OCI-LY3 (cell line): ENCODE measurements around the gene CENPH.
"Not testable (repeated sequence)": the region's sequence is repeated elsewhere in the genome, so short reads cannot be mapped to it uniquely, and the experiment has no call there.

Experiments
- H2AFZ ChIP-seq: fragments of 200-600, 300-600 bp; shearing (Covaris generic); 2 replicates; pipeline ENCODE4 v1.6.0; 2014; ENCODE audit warnings: antibody characterized with exemption, low read depth, low read length
- H3K27ac ChIP-seq: fragments of 200-600, 300-600 bp; sonication (generic); 2 replicates; pipeline ENCODE4 v1.5.1; 2014; ENCODE audit warnings: mild to moderate bottlenecking, low read length, moderate library complexity, mixed read lengths
- H3K27me3 ChIP-seq: fragments of 200-600, 300-600 bp; sonication (generic); 2 replicates; pipeline ENCODE4 v1.6.1; 2014; ENCODE audit warnings: low read depth, low read length, mixed read lengths
- H3K36me3 ChIP-seq: fragments of 200-600, 300-600 bp; sonication (generic); replicated peaks from 2 replicates; pipeline ENCODE3; 2014; ENCODE audit warnings: low read depth, low read length, mixed read lengths
- H3K4me1 ChIP-seq: fragments of 300-600, 200-600 bp; sonication (generic); 2 replicates; pipeline ENCODE4 v1.6.1; 2014; ENCODE audit warnings: low read length, mixed read lengths
- H3K4me2 ChIP-seq: fragments of 200-600, 300-600 bp; sonication (generic); 2 replicates; pipeline ENCODE4 v1.6.1; 2014; ENCODE audit warnings: low read length, mixed read lengths
- H3K4me3 ChIP-seq: fragments of 300-600, 200-600 bp; sonication (generic); 2 replicates; pipeline ENCODE4 v1.5.1; 2014; ENCODE audit warnings: antibody characterized with exemption, mild to moderate bottlenecking, low read length, moderate library complexity
- H3K79me2 ChIP-seq: fragments of 300-600, 200-600 bp; shearing (Covaris generic); 2 replicates; pipeline ENCODE4 v1.6.1; 2014; ENCODE audit warnings: mild to moderate bottlenecking, low read length, mixed read lengths
- H3K9ac ChIP-seq: fragments of 300-600, 200-600 bp; shearing (Covaris generic); 2 replicates; pipeline ENCODE4 v1.6.0; 2014; ENCODE audit warnings: mild to moderate bottlenecking, low read length, moderate library complexity
- H3K9me3 ChIP-seq: fragments of 200-600, 300-600 bp; shearing (Covaris generic); 2 replicates; pipeline ENCODE4 v1.6.1; 2014; ENCODE audit warnings: low read length, mixed read lengths; ENCODE audit not compliant: insufficient read depth
- H4K20me1 ChIP-seq: fragments of 200-600, 300-600 bp; sonication (generic); 2 replicates; pipeline ENCODE4 v1.6.1; 2016; ENCODE audit warnings: low read length, mixed read lengths; ENCODE audit not compliant: insufficient read depth
- EZH2phosphoT487 ChIP-seq: fragments of 200-600 bp; shearing (Covaris generic); IDR thresholded peaks from 2 replicates; pipeline ENCODE4 v1.6.1; 2018; ENCODE audit warnings: antibody characterized with exemption, mixed run types, low read depth
- TF ChIP-seq, protein P1 (sequence below): fragments of 200-600, 300-600 bp; sonication (generic); IDR thresholded peaks from 2 replicates; pipeline ENCODE4 v1.5.1; 2014; ENCODE audit warnings: antibody characterized with exemption, low read length, low read depth

Gene CENPH

GRCh38 chr5:69217548-69218526, 28.5 kb downstream of the CENPH start:
- Histone ChIP-seq H4K20me1 (no peaks in the 10 kb centered on the region), H3K27me3 (no peaks in the 10 kb centered on the region), H2AFZ (peak overlapping the region; percentile 82), H3K4me3 (peak overlapping the region; percentile 82), H3K4me2 (peak overlapping the region; percentile 75), H3K4me1 (peaks cover 6% of the 10 kb centered on the region; the same call in 1 of the 2 replicates), H3K27ac (peak overlapping the region; percentile 71), H3K79me2 (peaks cover 15% of the 10 kb centered on the region), H3K9ac (peak overlapping the region; percentile 78), H3K36me3 (no peaks in the 10 kb centered on the region), H3K9me3 (no peaks in the 10 kb centered on the region)
- TF ChIP-seq EZH2phosphoT487 = no peak
- TF ChIP-seq, protein P1, sequence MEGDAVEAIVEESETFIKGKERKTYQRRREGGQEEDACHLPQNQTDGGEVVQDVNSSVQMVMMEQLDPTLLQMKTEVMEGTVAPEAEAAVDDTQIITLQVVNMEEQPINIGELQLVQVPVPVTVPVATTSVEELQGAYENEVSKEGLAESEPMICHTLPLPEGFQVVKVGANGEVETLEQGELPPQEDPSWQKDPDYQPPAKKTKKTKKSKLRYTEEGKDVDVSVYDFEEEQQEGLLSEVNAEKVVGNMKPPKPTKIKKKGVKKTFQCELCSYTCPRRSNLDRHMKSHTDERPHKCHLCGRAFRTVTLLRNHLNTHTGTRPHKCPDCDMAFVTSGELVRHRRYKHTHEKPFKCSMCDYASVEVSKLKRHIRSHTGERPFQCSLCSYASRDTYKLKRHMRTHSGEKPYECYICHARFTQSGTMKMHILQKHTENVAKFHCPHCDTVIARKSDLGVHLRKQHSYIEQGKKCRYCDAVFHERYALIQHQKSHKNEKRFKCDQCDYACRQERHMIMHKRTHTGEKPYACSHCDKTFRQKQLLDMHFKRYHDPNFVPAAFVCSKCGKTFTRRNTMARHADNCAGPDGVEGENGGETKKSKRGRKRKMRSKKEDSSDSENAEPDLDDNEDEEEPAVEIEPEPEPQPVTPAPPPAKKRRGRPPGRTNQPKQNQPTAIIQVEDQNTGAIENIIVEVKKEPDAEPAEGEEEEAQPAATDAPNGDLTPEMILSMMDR = no peak

- Histone ChIP-seq H3K4me3 (no peak overlapping the region), H3K27me3 (no peaks in the 10 kb centered on the region), H4K20me1 (no peaks in the 10 kb centered on the region), H3K36me3 (no peaks in the 10 kb centered on the region), H3K9ac (no peak overlapping the region), H2AFZ (no peak overlapping the region), H3K4me2 (no peak overlapping the region), H3K27ac (no peak overlapping the region), H3K4me1 (peaks cover 6% of the 10 kb centered on the region; the same call in 1 of the 2 replicates), H3K79me2 (peaks cover 15% of the 10 kb centered on the region), H3K9me3 (no peaks in the 10 kb centered on the region)
- TF ChIP-seq, protein P1 = no peak
- no peak for TF ChIP-seq EZH2phosphoT487
Measured at GRCh38 chr5:69219939-69220338, 30.6 kb downstream of the CENPH start.

GRCh38 chr5:69220371-69220770, 31.0 kb downstream of the CENPH start:
- not testable (repeated sequence) for H3K27ac ChIP-seq, H3K27me3 ChIP-seq, H2AFZ ChIP-seq, H3K9ac ChIP-seq, H3K9me3 ChIP-seq, H4K20me1 ChIP-seq, H3K4me2 ChIP-seq, H3K36me3 ChIP-seq, H3K4me3 ChIP-seq, H3K4me1 ChIP-seq
- H3K79me2 ChIP-seq = peaks cover 15% of the 10 kb centered on the region

GRCh38 chr5:69220833-69221232, 31.4 kb downstream of the CENPH start:
- not testable (repeated sequence) for H3K27me3 ChIP-seq, H3K4me1 ChIP-seq, H3K4me2 ChIP-seq, H3K9me3 ChIP-seq, H2AFZ ChIP-seq, H3K36me3 ChIP-seq, H3K4me3 ChIP-seq, H3K27ac ChIP-seq, H3K9ac ChIP-seq, H4K20me1 ChIP-seq
- H3K79me2 ChIP-seq = peaks cover 15% of the 10 kb centered on the region

DNA sequence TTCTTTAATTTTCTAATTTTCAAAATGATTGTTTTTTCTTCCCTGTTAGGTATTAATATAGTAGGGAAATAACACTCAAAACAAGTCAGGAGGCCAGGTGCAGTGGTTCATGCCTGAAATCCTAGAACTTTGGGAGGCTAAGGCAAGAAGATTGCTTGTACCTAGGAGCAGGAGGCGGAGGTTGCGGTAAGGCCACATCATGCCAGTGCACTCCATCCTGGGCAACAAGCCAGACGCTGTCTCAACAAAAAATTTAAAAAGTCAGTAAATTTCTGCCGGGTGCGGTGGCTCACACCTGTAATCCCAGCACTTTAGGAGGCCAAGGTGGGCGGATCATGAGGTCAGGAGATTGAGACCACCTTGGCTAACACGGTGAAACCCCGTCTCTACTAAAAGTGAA, 35.1 kb downstream of the CENPH start:
- Histone ChIP-seq H3K4me2 (no peak overlapping the region), H3K4me1 (no peaks in the 10 kb centered on the region), H3K9ac (no peak overlapping the region), H3K27me3 (no peaks in the 10 kb centered on the region), H3K36me3 (peaks cover 2% of the 10 kb centered on the region), H3K9me3 (no peaks in the 10 kb centered on the region), H3K79me2 (peaks cover under 1% of the 10 kb centered on the region; the same call in 1 of the 2 replicates), H3K27ac (no peak overlapping the region), H4K20me1 (no peaks in the 10 kb centered on the region), H2AFZ (no peak overlapping the region), H3K4me3 (no peak overlapping the region)
- TF ChIP-seq, protein P1 = no peak
- no peak for TF ChIP-seq EZH2phosphoT487
